NCI-H1092 treated with DMSO at 0.1 percent for 48 hours (cell line): ENCODE measurements around the gene CCL5.
"Not testable (repeated sequence)": the region's sequence is repeated elsewhere in the genome, so short reads cannot be mapped to it uniquely, and the experiment has no call there.

Experiments
- DNase-seq: peaks from one replicate; lab custom pipeline; 2025; lab: John Stamatoyannopoulos, UW

The CCL5 gene

GRCh38 chr17:35898283-35899070, 18.3 kb upstream of the CCL5 start:
- DNase-seq: peak; percentile 71

GRCh38 chr17:35897772-35898171, 17.6 kb upstream of the CCL5 start:
- DNase-seq: not testable (repeated sequence)

DNA sequence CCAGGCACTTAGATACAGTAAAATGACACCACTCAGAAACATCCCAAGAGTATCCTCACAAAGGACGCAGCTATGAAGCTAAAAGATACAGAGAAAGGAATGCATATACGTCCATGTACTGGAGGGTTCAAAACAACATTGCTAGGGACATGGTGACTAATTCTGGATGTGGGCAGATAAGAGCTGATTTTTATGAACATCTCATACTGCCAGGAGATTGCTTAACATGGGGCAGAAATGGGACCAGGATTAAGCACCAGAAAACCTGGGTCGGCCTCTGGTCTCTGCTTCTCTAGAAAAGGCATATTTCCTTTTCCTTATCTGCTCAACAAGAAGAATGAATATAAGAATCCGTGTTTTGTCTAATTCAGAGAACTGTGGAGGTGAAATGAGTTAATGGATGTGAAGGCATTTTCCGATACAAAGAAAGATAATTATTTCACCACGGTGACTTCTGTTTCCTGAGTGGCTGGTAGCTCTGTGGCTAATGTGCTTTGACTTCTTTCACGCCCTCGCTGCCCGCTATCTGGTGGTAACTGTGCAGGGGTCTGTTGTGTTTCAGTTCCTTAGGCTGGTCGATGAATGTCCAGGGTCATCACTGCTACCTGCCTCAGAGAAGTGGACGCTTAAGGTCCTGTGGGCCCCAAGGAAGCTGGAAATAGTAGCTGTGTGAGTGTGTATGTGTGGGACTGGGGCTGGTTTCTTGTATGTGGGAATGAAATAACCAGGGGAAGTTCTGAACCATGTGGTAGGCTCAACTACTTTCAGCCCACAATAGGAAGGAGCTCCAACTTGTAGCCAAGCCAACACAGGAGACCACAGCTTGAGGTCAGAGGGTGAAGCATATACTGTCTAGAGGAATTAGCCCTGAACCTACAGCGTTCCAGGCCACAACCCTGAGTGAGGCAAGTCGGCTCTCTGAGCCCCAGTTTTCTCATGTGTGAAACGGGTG, 15.8 kb upstream of the CCL5 start:
- DNase-seq: no peak

GRCh38 chr17:35894206-35894605, 14.0 kb upstream of the CCL5 start:
- DNase-seq: no peak

- no peak for DNase-seq
Measured at GRCh38 chr17:35893751-35894150, 13.6 kb upstream of the CCL5 start.

DNA sequence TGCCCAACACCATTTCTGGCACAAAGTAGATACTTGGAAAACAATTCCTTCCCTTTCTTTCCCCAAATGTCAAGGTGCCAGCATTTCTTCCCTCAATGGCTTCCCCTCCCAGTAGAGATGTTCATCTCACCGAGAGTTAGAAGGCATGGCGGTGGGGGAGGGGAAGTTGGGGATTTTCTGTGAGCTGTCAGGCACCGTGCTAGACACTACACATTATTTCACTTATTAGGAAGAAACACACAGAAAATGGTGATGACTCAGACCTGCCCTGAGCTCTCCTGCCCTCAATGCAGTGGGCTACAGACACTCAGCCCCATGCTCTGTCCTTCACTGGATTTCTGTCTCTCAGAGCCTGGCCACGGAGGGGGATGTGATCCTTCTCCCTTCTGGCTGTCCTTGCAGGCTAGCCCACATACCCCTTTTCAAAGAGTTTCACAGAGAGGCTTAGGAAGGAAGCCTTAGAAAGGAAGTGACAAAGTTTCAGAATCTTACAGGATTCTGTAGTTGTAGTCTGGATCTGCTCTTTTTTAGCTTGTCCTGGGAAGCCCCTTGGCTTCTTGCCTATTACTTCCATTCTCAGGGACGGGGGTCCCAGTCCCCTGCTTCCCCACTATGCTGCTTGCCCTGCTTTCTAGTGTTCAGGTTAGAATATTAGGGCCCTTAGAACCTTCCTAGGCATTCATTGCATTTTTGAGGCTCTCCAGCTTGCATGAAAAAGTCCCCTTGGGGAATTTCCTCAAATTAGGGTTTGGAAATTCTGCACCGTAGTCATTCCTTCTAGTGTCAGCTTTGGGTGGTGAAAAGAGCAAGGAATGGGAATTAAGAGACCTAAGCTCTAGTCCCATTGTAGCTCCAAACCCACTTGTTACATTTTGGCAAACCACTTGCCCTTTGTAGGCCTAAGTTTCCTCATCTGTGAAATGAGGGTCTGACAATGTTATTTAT, 12.2 kb upstream of the CCL5 start:
- no peak for DNase-seq

- no peak for DNase-seq
Measured at GRCh38 chr17:35891269-35891668, 11.1 kb upstream of the CCL5 start.

GRCh38 chr17:35890774-35891155, 10.6 kb upstream of the CCL5 start:
- no peak for DNase-seq

DNA sequence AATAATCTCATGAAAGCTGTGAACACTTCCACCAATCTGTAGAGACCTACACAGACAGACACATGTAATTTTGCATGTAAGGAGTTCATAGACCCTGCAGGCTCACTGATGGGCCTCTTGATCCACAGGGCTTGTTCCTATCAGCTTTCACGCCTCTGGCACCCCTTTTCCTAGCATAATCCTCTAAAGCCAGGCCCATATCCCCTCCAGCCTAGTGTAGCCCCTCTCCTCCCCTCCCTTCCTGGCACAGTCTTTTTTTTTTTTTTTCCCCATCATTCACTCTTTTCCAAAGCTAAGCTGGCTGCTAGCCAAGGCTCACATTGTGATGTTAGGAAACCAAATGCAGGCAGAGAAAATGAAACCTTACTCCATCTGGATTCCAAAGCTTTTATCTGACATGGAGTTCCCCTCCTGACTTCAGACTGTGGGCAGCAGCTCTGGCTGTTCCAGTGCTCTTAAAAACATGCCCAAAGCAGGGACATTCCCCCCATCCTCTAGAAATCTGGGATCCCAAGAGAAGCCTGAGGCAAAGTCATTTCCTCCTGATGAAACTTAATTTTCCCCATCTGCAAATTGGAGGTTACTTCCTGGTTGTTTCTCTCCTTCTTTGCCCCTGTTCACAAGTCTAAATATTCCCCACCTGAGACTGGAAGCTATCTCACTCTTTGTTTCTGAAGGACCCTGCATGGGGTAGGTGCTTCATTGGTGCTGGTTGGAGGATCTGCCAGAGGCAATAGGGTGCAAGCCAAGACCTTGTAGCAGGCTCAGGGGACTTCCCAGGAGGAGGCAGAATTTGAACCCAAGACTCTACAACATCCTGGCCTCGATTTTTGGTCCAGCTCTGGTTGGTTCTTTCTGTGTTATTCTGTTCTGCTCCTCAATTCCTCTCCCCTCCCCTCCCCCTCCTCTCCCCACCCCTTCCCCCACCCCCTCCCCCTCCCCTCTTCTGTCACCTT, 9.9 kb upstream of the CCL5 start:
- DNase-seq: peak; percentile 36

DNA sequence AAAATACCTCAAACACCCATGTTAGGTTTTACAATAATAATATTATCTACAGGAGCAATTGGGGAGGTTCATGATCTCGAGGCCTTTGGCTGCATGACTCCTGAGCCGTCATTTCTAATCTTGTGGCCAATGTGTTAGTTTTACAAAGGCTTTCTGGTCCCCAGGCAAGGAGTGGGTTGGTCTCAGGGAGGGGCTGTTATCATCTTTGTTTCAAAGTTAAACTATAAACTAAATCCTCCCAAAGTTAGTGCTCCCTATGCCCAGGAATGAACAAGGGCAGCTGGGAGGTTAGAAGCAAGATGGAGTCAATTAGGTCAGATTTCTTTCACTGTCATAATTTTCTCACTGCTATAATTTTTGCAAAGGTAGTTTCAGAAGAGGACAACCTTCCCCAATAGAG, 9.1 kb upstream of the CCL5 start:
- no peak for DNase-seq

DNA sequence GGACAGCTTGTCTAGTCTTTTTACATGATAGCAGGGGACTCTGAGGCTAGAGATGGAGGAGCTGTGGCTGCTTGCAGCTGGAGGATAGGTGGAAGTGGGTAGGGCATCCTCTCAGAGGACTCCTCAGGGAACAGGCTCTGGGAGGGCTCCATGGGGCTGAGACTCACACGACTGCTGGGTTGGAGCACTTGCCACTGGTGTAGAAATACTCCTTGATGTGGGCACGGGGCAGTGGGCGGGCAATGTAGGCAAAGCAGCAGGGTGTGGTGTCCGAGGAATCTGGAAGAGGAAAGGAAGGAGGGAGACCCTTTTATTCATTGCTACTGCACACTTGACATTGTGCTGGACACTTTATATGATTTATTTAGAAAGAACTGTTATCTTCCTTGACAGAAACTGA, 1.8 kb downstream of the CCL5 start:
- no peak for DNase-seq

DNA sequence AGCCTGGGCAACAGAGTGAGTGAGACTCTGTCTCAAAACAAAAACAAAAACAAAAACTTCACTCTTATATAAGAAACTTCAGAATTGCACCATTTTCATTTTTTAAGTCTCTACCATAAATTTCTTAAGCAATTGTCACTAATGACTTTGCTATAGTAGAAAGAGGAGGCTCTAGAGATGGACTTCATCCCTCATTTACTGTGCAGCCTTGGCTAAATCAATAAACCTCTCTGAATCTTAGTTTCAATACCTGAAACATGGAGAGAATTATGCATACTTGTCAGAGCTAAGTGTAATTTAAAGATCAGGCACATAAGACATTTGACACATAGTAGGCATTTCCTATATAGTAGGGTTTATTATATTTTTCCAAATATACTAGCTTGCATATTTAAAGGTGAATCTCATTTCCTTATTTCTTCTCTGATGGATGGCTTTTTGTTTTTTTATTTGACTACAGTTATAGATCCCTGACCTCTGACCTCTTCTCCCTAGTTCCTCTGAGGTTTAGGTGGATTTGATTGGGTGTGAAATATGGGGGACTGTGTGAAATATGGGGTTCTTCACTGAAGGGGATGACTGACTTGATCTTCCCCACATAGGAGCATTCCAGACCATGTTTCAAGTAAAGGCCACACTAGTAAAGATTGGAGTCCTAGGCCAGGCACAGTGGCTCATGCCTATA, 2.7 kb downstream of the CCL5 start:
- DNase-seq: no peak

DNA sequence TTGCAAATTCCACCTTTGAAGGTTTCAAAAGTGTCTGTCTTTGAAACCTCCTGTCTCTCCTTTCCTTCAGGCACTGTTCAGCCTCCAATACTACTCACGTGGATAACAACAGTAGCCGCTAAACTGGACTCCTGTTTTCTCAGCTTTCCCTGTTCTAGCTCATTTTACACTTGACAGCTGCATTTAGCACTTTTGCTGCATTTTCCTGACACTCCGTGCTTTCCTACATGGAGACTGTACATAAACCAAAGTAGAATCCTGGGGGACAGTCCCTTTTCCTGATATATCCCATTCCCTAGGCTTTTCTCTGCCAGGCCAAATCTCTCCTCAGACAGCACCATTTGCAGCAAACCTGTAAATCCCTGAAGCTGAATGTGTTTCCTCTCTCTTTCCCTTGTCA, 3.6 kb downstream of the CCL5 start:
- DNase-seq: no peak

DNA sequence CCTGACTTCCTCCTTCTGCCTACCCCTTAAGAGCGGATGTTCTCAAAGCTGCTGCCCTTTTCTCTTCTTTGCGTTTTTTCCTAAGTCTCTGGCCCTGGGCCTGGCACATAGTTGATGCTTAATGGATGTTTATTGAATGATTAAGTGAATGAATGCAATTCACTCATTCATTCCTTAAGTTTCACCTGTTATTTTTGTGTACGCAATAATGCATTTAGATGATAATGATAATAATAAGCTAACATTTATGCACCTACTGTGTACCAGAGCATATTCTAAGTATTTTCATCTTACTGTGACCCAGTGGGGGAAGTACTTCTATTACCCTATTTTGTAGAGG, 4.4 kb downstream of the CCL5 start:
- no peak for DNase-seq

DNA sequence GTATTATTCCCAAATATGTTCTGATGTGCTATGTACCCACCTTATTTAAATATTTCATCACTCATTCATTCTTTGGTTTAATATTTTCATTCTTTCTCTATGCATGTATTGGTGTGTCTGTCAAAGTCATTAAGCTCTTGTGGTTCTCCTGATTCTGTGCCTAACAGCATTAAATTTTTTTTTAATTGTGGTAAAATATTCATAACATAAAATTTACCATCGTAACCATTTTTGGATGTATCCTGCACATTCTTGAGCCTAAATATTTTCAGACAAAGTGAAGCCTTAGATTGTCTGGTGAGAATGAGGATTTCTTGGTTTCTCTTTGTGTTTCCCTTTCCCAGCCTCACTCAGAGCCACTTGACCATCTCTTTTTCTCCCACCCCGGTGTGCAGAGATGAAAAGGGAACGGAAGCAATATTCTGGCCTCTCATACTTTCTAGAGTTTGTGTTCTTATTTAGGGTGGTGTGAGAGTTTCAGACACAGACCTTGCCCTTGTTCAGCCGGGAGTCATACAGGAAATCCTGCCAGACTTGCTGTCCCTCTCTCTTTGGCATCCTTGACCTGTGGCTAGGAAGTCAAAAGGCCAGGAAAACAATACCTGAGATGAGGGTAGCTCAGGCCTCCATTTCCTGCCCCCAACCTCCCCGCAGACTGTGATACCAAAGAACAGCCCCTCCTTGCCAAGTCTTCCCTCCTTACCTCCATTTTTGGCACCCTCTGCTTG, 4.9 kb downstream of the CCL5 start:
- DNase-seq: no peak

DNA sequence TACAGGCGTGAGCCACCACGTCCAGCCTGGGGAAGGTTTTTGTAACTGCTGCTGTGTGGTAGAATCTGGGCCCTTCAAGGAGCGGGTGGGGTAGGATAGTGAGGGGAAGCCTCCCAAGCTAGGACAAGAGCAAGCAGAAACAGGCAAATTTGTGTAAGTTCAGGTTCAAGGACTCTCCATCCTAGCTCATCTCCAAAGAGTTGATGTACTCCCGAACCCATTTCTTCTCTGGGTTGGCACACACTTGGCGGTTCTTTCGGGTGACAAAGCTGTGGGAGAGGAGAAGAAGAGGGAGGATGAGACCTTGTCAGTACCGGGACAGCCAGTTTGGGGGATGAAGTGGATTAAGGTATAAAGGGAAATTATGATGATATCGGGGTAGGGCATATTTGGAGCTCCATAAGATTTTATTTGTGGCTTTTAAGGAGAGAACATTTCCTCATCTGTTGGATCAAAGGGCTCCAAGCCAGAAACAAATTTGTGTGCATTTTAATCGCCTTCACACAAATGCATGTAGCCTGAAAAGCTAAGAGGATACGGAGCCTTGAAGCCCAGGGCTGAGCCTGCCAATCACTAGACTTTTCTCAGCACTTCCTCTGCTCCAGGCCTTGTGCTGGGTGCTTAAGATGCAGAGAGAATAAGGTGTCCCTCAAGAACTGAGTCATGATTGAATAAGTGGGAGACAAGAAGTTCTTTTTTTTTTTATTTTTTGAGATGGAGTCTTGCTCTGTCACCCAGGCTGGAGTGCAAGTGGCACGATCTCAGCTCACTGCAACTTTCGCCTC, 7.8 kb downstream of the CCL5 start:
- no peak for DNase-seq

DNA sequence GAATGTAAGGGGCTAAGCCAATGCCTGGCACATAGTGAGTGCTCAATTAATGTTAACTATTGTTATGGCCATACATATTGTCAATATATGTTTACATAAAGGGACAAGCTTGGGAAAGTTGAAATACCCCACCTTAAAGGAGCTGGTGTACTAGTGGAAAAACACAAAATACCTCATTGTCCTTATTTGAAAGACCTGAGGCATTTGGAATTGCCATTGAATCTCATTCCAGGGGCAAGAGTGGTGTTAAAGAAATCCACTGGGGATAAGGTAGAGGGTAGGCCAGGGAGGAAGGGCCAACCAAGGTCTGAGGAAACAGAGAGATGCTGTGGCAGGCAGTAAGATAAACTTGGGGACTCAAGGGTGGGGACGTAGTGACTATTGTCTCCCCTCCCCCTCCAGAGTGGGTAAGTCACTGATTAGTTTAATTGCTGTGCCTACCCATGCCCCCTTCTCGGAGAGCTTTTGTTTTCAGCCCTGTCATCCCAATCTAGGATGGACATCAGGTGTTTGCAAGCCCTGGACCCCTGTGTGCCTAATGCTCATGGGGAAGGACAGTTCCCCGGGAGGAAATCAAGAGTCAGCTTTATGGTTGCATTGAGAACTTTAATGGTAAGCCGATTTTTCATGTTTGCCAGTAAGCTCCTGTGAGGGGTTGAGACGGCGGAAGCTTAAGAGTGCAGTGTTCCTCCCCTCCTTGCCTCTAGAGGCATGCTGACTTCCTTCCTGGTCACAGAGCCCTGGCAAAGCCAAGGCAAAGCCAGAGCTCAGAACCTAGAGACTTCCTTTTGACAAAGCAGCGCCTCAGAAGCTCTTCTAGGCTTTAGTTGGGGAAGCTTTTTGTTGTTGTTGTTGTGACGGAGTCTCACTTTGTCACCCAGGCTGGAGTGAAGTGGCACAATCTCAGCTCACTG, 9.0 kb downstream of the CCL5 start:
- DNase-seq: no peak

GRCh38 chr17:35868737-35869136, 11.4 kb downstream of the CCL5 start, which contains the start of gene HEATR9:
Gene HEATR9 (minus strand): TSS chr17:35868891. CDS start chr17:35868742, 149 bp downstream.
- DNase-seq: no peak
